Astrocyte (in vitro differentiated cells and primary cell): ENCODE data around the gene LMTK3.

Source experiments
- EZH2 ChIP-seq: IDR thresholded peaks from 2 replicates; pipeline ENCODE4 v1.6.1; 2012; ENCODE audit warnings: mild to moderate bottlenecking, low read length, inconsistent platforms; ENCODE audit not compliant: insufficient read depth
- TF ChIP-seq, protein P1 (sequence below): IDR thresholded peaks from 2 replicates; pipeline ENCODE4 v1.5.1; 2011; ENCODE audit warnings: low read depth, mild to moderate bottlenecking, inconsistent platforms, low read length, moderate library complexity; ENCODE audit not compliant: insufficient read depth

DNA sequence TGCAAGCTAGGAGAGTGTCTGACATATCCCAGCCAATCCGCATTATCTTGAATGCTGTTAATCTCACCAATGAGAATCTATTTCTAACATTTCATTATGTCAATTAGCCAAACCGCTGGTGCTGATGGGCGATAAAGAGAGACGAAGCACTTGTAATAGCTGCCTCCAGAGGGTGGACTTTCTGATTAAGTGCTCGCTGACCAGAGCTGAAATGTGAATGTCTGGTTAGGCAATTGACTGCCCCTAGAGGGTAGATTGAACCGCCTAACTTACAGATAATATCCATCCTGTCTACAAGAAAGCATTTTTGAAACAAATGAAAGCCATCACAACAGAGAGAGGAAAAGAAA is 66.4 kb downstream of the LMTK3 start:
- no peak for TF ChIP-seq EZH2
- TF ChIP-seq, protein P1, sequence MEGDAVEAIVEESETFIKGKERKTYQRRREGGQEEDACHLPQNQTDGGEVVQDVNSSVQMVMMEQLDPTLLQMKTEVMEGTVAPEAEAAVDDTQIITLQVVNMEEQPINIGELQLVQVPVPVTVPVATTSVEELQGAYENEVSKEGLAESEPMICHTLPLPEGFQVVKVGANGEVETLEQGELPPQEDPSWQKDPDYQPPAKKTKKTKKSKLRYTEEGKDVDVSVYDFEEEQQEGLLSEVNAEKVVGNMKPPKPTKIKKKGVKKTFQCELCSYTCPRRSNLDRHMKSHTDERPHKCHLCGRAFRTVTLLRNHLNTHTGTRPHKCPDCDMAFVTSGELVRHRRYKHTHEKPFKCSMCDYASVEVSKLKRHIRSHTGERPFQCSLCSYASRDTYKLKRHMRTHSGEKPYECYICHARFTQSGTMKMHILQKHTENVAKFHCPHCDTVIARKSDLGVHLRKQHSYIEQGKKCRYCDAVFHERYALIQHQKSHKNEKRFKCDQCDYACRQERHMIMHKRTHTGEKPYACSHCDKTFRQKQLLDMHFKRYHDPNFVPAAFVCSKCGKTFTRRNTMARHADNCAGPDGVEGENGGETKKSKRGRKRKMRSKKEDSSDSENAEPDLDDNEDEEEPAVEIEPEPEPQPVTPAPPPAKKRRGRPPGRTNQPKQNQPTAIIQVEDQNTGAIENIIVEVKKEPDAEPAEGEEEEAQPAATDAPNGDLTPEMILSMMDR, result peak; percentile 87
